Urinary bladder (tissue), 4 donors: ENCODE data around the gene RNF150. TPM values are rescaled to one million over a fixed set of nuclear protein-coding genes. Genes with fewer than 3 reads are reported as not detected.

ENCODE experiments used
- DNase-seq: peaks from one replicate; pipeline ENCODE4 v3.0.0-alpha.2; 2015; ENCODE audit errors: extremely low spot score
- H3K27ac ChIP-seq: one replicate; pipeline ENCODE4 v1.5.1; 2013; ENCODE audit warnings: low read depth, mild to moderate bottlenecking, moderate library complexity
- H3K36me3 ChIP-seq: one replicate; pipeline ENCODE4 v1.6.1; 2013; ENCODE audit warnings: mild to moderate bottlenecking, moderate library complexity; ENCODE audit not compliant: insufficient read depth
- H3K4me1 ChIP-seq: one replicate; pipeline ENCODE4 v1.6.1; 2013; ENCODE audit warnings: mild to moderate bottlenecking, moderate library complexity; ENCODE audit not compliant: insufficient read depth
- H3K4me3 ChIP-seq: one replicate; pipeline ENCODE4 v1.5.1; 2013; ENCODE audit warnings: low read depth, low read length
- WGBS: extraction: QIAGEN DNeasy Blood & Tissue Kit; methylation state at CpG from one replicate; pipeline ENCODE4 v1.1.7; 2013; 5-methylcytosine and 5-hydroxymethylcytosine counted together
- polyA plus RNA-seq: library from polyadenylated mRNA; stranded (reverse); fragments of 200-250 nt; gene quantifications from one replicate; pipeline ENCODE4 v1.2.3, GENCODE V29; 2013
- total RNA-seq: library from RNA; depleted of rRNA; stranded (reverse); fragments of >200 nt; gene quantifications from one replicate; pipeline ENCODE4 v1.2.3, GENCODE V29; 2014
- donor health status: healthy with polysubstance abuse.
- donor health status: healthy.

Gene RNF150
- total and polyA plus RNA-seq, 2 donors, result 13.2 to 41.3 TPM

- Histone ChIP-seq H3K36me3 (no peaks in the 10 kb centered on the region), H3K4me1 (no peaks in the 10 kb centered on the region), H3K4me3 (no peak overlapping the region), H3K27ac (no peak overlapping the region)
- 45% methylated on average over 2 of the region's 2 CpGs for WGBS
- no peak for DNase-seq
Observed at GRCh38 chr4:140944572-140944971, 188.7 kb downstream of the RNF150 start.

- DNase-seq, result no peak
- Histone ChIP-seq H3K4me3 (no peak overlapping the region), H3K36me3 (no peaks in the 10 kb centered on the region), H3K27ac (no peak overlapping the region), H3K4me1 (no peaks in the 10 kb centered on the region)
- WGBS, result 45% methylated on average over 2 of the region's 2 CpGs
Observed at GRCh38 chr4:140944199-140944515, 189.1 kb downstream of the RNF150 start.

- DNase-seq, result no peak
- Histone ChIP-seq H3K4me1 (no peaks in the 10 kb centered on the region), H3K27ac (no peak overlapping the region), H3K36me3 (no peaks in the 10 kb centered on the region), H3K4me3 (no peak overlapping the region)
- 30% methylated on average over 3 of the region's 3 CpGs for WGBS
Observed at GRCh38 chr4:140943486-140944198, 189.6 kb downstream of the RNF150 start.

- Histone ChIP-seq H3K4me1 (no peaks in the 10 kb centered on the region), H3K36me3 (no peaks in the 10 kb centered on the region), H3K27ac (no peak overlapping the region), H3K4me3 (no peak overlapping the region)
- WGBS, result 82% methylated on average over 2 of the region's 2 CpGs
- DNase-seq, result no peak
Observed at GRCh38 chr4:140940589-140940988, 192.7 kb downstream of the RNF150 start.

- Histone ChIP-seq H3K27ac (no peak overlapping the region), H3K36me3 (no peaks in the 10 kb centered on the region), H3K4me1 (no peaks in the 10 kb centered on the region), H3K4me3 (no peak overlapping the region)
- WGBS, result 55% methylated on average over 6 of the region's 6 CpGs
- DNase-seq, result no peak
Observed at GRCh38 chr4:140937866-140938265, 195.4 kb downstream of the RNF150 start.

GRCh38 chr4:140935254-140935653, 198.0 kb downstream of the RNF150 start:
- no peak overlapping the region for H3K27ac ChIP-seq
- H3K4me1 ChIP-seq, result no peaks in the 10 kb centered on the region
- DNase-seq, result peak; percentile 74

GRCh38 chr4:140932501-140933045, 200.7 kb downstream of the RNF150 start:
- no peak for DNase-seq
- 95% methylated on average over 2 of the region's 2 CpGs for WGBS
- Histone ChIP-seq H3K27ac (no peak overlapping the region), H3K36me3 (no peaks in the 10 kb centered on the region), H3K4me1 (no peaks in the 10 kb centered on the region), H3K4me3 (no peak overlapping the region)

More at GRCh38 chr4:140935254-140935653, 198.0 kb downstream of the RNF150 start:
- 15% methylated on average over 4 of the region's 4 CpGs for WGBS
- Histone ChIP-seq H3K4me3 (no peak overlapping the region), H3K36me3 (no peaks in the 10 kb centered on the region)

GRCh38 chr4:140931911-140932310, 201.4 kb downstream of the RNF150 start:
- no peak overlapping the region for H3K27ac ChIP-seq
- H3K4me1 ChIP-seq, result no peaks in the 10 kb centered on the region
- no peaks in the 10 kb centered on the region for H3K36me3 ChIP-seq
- WGBS, result 74% methylated on average over 2 of the region's 2 CpGs
- H3K4me3 ChIP-seq, result no peak overlapping the region
- no peak for DNase-seq

- WGBS, result 79% methylated on average over 7 of the region's 7 CpGs
- Histone ChIP-seq H3K4me3 (no peak overlapping the region), H3K27ac (no peak overlapping the region), H3K36me3 (no peaks in the 10 kb centered on the region), H3K4me1 (no peaks in the 10 kb centered on the region)
- no peak for DNase-seq
Observed at GRCh38 chr4:140930557-140930956, 202.7 kb downstream of the RNF150 start.

GRCh38 chr4:140930011-140930410, 203.3 kb downstream of the RNF150 start:
- Histone ChIP-seq H3K4me3 (no peak overlapping the region), H3K27ac (no peak overlapping the region), H3K4me1 (no peaks in the 10 kb centered on the region), H3K36me3 (no peaks in the 10 kb centered on the region)
- 95% methylated on average over 3 of the region's 3 CpGs for WGBS
- DNase-seq, result no peak

GRCh38 chr4:140928880-140929279, 204.4 kb downstream of the RNF150 start:
- no peak overlapping the region for H3K4me3 ChIP-seq
- no peaks in the 10 kb centered on the region for H3K4me1 ChIP-seq
- DNase-seq, result no peak
- H3K36me3 ChIP-seq, result no peaks in the 10 kb centered on the region
- WGBS, result 47% methylated on average over 3 of the region's 3 CpGs
- no peak overlapping the region for H3K27ac ChIP-seq

GRCh38 chr4:140926672-140927071, 206.6 kb downstream of the RNF150 start:
- H3K36me3 ChIP-seq, result no peaks in the 10 kb centered on the region
- no peak for DNase-seq
- no peaks in the 10 kb centered on the region for H3K4me1 ChIP-seq
- H3K27ac ChIP-seq, result no peak overlapping the region
- H3K4me3 ChIP-seq, result no peak overlapping the region
- 81% methylated on average over 2 of the region's 2 CpGs for WGBS

- no peaks in the 10 kb centered on the region for H3K36me3 ChIP-seq
- DNase-seq, result no peak
- 88% methylated on average over 6 of the region's 6 CpGs for WGBS
- no peaks in the 10 kb centered on the region for H3K4me1 ChIP-seq
- H3K27ac ChIP-seq, result no peak overlapping the region
- no peak overlapping the region for H3K4me3 ChIP-seq
Observed at GRCh38 chr4:140925417-140925816, 207.9 kb downstream of the RNF150 start.

GRCh38 chr4:140924761-140925392, 208.4 kb downstream of the RNF150 start:
- 63% methylated on average over 3 of the region's 3 CpGs for WGBS
- H3K36me3 ChIP-seq, result no peaks in the 10 kb centered on the region
- no peak overlapping the region for H3K27ac ChIP-seq
- no peak for DNase-seq
- no peaks in the 10 kb centered on the region for H3K4me1 ChIP-seq
- H3K4me3 ChIP-seq, result no peak overlapping the region
